Dedifferentiated amniotic fluid mesenchymal stem cell (primary cell): ENCODE results near the gene PAX3.
A peak's percentile ranks its signal among the peaks of the same experiment; 100 is the strongest.

ENCODE experiments used
- DNase-seq: peaks from one replicate; pipeline ENCODE4 v3.0.0-alpha.2; 2016; ENCODE audit errors: extremely low spot score

Gene PAX3

DNA sequence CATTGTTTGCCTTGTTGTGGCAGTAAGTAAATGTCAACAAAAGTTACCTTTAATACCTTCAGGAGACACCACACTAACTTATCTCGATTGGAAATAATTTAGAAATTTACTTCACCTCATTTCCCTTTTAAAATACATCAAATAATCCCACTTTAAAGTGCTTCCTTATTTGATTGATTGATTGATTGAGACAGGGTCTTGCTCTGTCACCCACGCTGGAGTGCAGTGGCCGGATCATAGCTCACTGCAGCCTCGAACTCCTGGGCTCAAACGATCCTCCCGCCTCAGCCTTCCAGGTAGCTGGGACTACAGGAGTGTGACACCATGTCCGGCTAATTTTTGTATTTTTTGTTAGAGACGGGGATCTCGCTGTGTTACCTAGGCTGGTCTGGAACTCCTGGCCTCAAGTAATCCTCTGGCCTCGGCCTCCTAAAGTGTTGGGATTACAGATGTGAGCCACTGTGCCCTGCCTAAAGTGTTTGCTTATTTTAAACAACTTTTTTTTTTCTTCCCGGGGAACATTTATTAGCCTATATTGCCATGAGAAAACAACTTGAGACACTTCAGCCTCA is 12.0 kb upstream of the PAX3 start:
- DNase-seq, result no peak

DNA sequence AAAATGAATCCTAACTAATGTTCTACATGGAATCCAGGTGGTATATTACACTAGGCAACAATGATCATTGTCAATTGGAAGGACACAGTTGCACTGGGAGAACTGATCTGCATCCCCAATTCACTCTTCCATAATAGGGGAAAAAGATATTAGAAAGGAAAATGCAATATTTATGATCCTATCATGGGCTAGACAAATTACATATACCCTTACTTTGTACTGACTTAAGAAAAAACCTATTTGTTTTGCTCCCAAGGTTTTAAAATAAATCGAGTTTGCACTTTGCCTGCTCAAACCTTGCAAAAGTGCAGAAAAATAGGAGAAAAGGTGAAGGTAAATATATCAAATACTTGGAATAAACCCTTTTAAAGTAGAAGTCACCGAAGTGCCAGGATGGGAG is 11.0 kb upstream of the PAX3 start:
- no peak for DNase-seq

DNA sequence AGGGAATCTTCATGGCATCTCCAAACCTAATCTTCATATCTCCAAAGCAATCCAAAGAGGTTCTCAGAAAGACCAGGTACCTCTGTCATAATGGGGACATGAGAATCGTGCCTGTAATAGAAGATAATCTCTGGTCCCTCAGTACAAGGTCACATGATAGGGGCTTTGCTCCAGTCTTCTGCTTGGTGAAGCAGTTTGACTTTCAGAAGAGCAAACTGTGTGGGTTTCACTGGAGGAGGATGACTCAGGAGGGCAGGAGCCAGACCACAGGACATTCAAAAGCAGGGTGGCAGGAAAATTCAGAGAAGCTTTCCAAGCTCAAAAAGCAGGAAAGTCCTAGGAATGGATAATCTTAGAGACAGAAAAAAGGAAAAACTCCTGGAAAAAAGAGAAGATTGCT is 10.6 kb upstream of the PAX3 start:
- DNase-seq, result no peak

DNA sequence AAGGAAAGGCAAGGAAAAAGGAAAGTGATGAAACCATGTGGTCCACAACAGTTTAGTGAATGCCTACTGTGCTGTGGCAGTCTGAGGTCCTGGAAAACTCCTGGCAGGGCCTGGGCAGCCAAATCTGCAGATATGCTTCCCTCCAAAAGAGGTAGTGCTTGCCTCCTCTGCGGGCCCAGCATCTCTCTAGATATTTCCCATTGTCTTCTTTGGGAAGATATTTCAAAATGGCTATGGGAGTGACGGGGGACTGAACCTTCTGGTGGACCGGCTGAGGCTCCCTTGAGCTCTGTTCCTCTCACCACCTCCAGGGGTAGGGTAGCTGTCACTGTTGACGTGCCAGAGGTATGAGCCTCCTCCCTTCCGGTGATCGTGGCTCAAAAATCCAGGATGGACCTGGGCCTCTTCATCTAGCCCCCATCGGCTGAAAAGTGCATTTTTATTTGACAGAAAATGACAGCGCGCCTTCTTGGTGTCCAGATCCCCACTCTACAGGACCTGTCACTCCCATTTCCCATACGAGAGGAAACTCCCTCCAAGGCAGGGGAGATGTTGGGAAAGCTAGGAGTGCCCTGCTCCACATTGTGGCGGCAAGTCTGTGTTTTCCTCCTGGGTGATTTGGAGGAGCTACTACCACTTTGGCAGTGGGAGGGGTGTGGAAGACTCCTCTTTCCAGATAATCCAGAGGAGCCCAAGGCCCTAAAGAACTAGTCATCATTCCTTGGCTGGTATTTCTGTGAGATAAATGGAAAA is 9.4 kb upstream of the PAX3 start:
- no peak for DNase-seq

DNA sequence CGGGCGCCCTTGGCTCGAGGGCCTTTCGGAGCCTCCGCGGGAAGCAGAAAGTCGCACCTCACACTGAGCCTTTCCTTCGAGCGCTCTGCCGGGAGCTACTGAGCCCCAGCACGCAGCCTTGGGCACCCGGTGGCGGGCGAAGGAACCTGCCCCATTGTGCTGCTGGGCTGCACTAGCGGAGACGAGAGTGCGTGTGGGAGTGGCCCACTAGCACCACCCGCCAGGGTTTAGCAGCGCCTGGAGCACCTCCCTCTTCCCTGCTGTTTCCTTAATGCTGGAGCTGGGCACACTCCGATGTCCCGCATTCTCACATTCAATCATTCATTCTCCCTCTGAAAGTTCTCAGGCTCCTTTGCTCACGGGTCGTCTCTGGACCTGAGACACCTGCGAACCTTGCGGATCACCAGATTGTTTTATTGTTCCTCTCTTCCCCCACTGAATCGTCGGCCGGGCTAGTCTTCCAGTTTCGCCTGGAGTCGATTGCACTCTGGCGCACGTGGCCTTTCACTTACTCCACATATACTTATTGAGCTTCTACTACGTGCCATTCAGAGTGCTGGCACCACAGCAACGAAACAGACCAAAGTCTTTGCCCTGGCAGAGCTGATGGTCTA is 8.5 kb upstream of the PAX3 start:
- DNase-seq, result no peak

DNA sequence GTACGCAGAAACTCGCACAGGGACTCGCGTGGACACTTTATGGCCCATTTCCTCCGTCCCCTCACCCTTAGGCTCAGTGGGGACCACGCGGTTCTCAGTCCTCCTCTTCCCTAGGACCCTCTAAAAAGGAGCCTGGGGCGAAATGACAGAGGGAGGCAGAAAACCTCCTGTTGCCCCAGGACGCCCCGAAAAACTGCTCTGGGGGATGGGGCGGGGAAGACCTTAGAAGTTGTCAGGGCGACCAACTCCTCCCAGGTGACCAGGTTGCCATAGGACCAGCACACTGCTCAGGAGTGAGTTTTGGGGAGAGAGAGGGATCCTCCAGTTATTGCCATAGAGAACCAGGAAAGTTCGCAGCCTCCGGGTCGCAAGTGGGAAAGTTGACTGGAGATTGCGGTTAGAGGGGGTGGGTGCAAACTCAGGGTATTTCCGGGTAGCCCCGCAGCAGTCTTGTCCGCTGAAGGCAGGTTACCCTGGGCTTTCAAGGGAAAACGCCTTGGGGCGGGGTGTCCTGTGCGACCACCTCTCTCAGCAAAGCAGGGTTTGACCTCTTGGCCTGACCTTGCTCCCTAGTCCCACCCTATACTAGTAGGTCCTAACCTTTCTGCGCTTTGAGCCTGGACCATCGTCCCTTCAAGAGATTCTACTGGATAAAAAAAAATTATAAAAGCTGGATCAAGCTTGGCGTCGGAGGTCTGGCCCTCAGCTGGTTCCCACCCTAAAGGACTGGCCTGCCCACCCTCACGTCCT is 7.8 kb upstream of the PAX3 start:
- DNase-seq, result no peak

DNA sequence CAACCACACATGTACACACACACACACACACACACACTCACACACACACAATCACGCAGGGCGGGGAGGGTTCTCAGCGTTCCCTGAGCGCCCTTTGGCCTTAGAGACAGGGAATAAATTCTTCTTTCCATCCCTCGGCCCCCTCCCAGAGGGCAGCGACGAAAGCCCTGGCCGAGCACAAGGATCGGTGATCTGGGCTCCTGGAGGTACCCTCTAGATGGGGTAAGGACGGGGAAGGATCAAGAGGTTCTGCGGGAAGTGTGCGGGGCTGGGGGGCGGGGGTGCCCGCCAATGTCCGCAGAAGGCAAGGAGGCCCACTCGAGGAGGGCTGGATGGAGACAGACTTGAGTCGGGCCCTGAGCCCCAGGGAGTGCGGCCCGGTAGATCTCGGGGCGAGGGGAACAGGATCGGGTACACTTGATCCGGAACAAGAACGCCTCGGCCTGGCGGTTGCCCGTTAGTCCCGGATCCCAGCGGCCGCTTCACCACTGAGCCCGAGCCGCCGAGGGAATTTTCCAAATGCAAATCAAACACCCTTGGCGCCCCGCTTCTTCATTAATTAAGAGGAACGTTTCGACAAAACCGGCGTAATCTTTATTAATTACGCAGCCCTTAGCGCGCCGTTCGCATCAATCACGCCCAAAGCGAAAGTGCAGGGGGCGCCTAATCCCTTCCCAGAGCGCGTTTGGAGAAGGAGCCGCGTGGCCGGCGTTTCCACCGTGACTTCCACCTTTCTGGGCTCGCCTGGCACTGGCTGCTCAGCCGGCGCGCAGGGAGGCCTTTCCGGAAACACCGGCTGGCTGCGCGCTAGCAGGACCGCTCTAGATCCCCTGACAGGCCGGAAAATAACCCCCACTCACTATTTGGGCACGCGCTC is 7.0 kb upstream of the PAX3 start:
- DNase-seq, result no peak

DNA sequence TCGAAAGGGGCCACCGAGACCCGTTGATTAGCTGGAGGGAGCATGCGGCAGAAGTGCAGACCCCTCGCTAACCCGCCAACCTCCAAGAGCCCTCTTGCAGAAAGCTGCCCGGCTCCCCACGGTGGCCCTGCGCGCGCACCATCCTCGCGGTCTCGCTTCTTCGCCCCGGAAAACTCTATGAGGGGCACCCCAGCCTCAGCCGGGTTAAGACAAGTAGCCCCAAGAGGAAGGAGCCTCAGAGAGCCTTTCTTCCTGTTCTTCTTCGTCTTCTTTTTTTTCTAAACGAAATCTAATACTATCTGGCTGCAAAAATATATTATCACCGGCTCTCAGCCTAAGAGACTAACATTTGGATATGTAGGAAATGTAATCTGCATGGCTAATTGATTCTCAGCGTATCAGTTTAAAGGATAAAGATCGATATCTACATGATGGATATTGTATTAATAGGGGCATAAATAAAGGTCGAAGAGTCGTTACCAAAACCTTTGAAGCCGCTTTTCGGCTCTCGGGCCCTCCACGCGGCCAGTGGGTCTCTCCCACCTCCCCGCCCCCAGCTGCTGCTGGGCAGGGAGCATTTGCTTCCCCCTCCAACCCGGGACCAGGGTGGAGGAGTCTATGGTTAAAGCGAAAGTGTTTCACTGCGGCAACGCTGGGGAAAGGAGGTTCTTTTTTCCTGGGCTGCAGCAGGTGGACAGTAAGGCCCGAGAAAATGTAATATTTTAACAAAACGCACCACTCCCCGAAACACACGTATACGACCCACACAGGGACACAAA is 6.1 kb upstream of the PAX3 start:
- DNase-seq, result no peak

DNA sequence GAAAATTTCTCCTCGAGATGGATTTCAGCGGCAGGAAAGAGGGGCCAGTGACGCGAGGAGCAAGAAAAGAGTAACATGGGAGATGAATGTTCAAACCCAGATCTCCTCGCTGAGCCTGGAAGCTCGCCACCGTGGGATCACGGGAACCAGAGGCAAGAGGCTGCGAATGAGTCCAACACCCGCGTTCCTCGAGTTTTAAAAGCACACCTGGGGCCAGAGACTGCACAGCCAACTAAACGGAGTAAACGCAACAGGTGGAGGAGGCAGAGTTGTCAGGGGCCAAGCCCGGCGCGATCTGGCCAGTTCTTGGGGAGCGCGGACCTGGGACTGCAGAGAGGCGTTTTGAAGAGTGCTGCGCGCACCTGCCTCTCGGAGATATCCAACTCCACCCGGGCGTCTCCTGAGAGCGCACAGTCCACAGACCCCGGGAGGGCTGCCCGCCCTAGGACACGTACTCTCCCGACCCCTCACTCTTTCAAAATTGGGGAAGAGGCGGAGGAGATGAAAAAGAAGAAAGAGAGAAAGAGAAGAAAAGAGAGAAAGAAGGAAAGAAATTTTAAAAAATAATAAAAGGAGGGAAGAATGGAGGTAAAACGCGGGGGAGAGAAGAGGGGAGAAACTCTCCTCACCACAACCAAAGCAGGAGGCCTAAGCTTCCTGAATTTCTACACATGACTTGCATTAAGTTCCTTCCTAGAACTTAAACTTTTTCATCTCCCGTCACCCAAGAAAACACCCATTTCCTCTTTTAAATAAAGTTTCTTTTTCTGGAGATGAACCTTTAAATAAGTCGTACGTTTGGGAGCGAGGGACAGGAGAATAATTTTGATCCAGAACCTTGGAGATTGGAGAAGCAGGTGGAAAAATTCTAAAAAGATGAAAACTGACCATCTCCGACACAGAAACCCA is 5.3 kb upstream of the PAX3 start:
- DNase-seq, result no peak

DNA sequence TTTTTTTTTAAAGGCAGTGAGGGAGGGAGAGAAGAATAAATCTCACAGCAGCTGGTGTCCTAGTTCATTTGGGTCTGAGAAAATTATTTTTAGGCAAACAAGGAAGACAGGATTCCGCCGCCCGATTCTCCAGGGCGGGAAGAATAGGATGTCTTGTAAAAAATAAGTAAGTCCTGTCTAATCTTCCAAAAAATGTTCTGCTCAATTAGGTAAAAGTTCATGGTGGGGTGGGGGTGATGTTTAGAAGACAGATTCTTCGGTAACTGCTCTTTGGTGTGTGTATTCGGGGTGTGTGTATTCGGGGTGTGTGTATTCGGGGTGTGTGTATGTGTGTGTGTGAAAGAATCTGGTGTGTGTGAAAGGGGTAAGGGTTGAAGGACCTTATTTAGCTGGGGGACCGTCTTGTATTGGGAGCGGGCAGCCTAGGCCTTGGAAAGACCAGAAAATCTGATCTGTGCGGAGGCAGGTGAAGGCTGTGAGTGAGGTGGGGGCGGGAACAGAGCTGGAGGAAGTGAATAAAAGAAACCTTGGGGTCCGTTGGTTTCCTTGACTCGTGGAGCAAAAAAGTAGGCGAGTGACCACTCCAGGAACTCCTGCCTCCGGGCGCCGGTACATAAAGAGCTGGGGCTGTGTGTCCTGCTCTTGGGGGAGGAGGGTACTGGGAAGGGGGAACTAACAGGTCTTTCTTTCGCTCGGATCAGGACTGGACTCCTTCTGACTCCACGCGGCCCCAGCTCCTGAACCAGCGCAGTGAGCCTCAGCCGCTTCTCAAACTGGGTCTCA is 4.4 kb upstream of the PAX3 start:
- no peak for DNase-seq

DNA sequence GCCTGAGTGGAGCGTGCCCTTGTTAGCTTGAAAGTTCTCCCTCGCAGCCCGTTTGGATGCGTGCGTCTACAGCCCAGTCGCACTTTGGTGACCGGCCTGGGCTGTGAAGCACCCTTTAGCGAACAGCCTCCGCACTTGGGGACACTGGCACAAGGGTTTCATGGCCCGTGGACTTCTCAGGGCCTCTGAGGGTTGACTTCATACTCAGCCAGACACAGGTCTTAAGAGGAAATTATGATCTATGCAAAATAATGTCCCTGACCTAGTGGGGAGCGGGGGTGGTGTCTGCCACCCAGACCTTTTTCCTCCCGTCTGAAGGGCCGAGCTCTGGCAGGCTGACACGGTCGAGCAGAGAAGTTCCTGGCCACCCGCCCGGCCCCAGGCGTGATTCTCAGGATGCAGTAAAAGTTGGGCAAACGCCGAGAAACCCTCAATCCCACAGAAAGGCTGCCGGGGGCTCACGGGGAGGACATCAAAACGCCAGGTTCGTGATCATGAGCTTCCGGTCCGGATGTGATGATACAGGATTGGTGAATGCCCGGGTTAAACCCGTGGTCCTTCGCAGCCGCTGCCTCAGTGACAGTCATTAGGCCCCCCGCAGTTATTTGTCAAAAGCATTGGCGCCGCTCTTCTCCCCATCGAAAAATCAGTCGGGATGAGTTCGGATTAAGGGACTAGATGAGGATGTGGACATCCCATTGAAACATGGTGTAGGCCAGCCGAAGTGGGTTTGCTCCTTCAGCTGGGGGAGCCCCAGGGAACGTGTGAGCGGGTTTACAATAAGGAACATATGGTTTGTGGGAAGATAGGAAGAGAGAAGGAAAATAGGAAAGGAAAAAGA is 3.6 kb upstream of the PAX3 start:
- DNase-seq, result no peak

DNA sequence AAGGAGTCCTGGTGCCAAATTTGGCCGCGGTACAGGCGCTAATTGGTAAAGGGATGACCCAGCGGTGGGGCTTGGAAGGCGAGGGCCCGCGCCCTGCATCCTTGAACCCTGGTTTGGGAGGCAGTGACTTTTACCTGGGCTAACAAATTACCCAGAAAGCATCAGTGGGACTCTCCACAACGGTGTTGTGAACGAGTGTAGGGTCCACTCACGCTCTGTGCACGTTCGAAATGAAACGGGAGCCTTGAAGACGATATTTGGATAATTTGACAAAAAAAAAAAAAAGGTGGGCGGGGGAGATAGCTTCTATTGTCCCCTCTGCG is 3.0 kb upstream of the PAX3 start:
- no peak for DNase-seq

DNA sequence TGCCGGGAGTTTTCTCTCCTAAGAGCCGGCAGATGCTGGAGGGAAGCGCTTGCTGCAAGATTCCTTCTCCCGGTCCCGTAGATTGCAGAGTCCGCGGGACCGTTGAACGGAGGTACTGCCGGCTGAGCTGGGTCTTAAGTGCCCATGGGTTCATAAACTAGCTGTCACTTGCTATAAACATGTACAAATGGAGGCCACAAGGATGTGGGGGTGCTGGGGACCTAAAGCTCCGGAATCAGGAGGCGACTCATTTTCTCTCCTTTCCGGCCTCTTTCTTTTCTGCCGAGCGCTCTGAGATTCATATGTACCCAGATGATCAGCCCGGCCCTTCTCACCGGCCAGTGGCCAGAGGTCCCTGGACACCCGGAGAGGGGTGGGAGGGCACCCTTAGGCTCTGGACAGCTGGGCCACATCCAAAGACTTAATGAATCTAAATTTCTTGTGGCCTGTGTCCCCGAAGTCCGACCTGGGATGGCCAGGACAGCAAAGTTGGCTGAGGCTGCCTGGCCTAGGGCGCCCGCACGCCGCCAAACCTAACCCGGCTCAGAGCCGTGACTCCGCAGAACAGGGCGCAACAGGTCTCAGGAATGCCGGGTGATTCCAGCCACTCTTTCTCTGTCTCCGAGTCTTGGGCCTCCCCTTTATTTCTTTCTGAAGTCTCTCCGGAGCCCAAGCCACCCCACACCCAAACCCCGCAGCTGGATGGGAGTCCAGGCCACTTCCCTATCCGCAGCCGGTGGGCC is 2.4 kb upstream of the PAX3 start:
- DNase-seq, result no peak

DNA sequence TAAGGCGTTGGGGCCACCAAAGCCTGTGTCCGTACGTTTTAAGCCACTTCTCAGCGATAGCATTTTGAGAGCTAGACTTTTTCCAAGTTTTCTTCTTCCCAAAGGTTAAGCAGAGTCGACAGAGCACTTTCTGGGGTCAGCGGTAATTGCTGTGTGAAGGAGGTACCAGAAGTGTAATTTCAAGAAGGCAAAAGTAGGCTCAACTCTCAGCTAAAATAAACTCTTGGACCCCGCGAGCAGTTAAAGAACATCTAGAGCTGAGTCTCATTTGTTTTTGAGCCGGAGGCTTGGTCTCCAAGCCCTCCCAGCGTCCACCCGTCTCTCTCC is 1.9 kb upstream of the PAX3 start:
- no peak for DNase-seq

DNA sequence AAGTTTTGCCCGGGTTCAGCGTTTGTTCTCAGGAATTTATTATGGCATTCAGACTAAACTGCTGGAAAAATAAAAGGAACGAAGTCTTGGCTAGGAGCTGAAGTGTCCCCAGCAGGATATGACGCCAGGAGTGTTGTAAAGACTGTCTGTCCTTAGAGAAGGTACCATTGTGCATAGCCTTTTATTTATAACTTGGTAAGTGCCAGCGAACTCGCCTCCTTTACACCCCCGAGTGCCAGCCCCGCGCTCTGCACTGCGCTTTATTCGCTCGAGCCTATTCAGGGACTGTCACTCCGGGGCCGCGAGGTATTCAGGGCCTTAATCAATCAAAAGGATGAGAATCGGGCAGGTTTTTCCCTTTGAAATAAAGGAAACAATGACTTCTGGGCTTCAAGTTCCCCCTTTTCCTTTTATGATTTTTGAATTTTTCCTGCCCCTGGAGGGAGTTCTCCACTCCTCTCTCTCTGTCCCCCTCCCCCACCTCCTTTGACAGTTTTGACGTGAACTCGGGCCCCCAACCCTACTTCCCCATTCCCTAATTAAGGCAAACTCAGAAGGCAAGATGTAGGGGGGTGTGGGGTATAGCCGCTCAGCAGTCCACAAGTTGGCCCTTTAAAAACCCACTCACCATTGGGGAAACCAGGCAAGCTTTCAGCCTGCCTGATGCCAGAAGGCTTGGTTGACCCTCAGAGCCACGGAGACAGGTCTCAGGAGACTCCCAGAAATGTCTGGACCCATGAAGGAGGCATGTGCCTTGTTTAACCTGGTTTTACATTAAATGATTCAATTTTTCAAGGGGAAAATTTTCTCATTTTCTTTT is 1.3 kb upstream of the PAX3 start:
- no peak for DNase-seq

DNA sequence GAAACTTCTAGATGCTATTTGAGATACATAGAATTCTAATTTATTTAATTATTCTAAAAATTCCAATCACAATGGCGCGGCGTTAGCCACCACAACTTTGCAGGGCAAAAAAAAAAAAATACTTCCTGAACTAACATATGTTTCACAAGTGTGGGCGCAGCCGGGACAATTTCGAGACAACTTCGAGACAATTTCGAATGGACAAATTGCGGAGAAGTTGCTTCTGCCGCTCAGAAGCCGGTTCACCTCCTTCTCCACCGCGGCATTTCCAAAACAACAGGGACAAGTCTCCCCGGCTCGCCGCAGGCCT is 842 bp downstream of the PAX3 start:
- peak; percentile 43 for DNase-seq

DNA sequence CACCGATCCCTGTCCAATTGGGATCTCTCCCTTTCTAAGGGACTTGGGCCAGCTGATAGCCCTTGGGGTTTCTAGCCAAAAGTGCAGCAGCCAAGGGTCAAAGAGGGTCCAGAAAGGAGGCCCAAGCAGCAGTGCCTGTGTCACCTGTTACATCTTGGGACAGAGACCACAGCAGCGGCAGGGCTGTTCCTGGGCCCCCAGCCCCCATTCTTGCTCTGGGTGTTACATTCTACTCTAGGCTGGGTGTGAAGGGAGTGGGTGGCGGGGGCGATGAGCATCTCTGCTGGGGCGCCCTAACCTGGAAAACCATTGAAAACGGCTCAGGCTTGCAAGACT is 1.2 kb downstream of the PAX3 start:
- no peak for DNase-seq
